GM12873 (cell line): ENCODE results near the gene FOXS1.

Experiments used
- TF ChIP-seq, protein P1 (sequence below): IDR thresholded peaks from 2 replicates; pipeline ENCODE4 v1.5.1; 2012; ENCODE audit warnings: low read depth, mild to moderate bottlenecking, moderate library complexity, low read length, control low read depth; ENCODE audit not compliant: insufficient read depth; ENCODE audit errors: missing control alignments

FOXS1 gene

DNA sequence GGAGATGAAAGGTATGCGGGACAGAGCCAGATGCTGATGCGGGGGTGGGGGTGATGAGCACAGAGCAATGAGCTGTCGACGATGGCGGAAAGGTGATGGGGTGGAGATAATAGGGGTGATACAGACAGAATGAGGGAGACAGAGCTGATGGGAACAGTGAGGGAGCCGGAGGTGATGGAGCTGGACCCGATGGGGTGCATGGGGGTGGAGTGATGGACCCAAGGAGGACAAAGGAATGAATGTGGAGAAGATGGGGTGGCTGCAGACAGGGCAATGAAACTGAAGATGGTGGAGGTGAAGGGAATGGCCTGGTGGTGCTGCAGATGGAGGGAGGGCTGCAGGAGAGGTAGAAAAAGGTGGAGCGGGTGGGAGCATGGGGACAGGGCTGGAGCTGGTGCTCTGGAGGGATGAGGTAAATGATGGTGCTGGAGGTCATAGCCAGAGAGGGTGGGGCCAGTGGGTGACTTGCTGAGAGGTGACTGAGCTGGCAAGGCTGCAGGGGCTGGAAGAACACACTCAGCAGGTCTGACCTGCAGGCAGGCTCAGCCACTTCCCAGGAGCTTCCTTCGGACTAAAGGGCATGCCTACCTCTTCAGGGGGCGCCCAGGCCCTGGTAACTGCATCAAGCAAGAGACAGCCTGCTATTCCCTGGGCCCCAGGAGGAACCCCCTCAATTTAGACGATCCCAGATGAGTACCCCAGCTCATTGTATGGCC is 6.0 kb upstream of the FOXS1 start:
- TF ChIP-seq, protein P1, sequence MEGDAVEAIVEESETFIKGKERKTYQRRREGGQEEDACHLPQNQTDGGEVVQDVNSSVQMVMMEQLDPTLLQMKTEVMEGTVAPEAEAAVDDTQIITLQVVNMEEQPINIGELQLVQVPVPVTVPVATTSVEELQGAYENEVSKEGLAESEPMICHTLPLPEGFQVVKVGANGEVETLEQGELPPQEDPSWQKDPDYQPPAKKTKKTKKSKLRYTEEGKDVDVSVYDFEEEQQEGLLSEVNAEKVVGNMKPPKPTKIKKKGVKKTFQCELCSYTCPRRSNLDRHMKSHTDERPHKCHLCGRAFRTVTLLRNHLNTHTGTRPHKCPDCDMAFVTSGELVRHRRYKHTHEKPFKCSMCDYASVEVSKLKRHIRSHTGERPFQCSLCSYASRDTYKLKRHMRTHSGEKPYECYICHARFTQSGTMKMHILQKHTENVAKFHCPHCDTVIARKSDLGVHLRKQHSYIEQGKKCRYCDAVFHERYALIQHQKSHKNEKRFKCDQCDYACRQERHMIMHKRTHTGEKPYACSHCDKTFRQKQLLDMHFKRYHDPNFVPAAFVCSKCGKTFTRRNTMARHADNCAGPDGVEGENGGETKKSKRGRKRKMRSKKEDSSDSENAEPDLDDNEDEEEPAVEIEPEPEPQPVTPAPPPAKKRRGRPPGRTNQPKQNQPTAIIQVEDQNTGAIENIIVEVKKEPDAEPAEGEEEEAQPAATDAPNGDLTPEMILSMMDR = no peak

DNA sequence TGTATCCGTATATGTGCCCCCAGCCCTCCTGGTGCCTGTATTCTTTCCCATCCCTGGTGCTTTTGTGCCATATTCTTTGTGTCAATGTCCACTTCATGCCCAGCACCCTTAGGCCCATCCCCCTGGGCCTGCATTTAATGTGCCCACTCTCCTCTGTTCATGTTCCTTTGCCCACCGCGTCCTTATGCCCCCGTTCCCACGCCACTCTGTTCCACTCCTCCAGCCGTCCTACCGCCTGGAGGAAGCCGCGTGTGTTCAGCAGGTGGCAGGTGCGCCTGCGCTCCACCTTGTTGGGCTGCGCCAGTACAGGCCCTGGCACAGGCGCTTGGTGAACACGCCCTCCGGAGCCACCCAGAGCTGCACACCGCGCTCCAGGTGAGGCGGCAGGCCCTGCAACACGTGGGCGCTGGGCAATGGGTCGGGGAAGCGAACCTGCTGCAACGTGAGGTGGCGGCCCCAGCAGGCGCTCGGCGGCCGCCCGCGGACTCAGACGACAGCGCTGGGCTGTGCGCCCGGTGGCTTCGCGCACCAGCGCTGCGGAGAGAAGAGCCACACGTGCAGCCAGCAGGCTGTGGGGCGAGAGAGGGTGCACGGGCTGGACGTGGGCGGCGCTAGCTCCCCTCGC is 4.0 kb upstream of the FOXS1 start:
- TF ChIP-seq, protein P1 = no peak

DNA sequence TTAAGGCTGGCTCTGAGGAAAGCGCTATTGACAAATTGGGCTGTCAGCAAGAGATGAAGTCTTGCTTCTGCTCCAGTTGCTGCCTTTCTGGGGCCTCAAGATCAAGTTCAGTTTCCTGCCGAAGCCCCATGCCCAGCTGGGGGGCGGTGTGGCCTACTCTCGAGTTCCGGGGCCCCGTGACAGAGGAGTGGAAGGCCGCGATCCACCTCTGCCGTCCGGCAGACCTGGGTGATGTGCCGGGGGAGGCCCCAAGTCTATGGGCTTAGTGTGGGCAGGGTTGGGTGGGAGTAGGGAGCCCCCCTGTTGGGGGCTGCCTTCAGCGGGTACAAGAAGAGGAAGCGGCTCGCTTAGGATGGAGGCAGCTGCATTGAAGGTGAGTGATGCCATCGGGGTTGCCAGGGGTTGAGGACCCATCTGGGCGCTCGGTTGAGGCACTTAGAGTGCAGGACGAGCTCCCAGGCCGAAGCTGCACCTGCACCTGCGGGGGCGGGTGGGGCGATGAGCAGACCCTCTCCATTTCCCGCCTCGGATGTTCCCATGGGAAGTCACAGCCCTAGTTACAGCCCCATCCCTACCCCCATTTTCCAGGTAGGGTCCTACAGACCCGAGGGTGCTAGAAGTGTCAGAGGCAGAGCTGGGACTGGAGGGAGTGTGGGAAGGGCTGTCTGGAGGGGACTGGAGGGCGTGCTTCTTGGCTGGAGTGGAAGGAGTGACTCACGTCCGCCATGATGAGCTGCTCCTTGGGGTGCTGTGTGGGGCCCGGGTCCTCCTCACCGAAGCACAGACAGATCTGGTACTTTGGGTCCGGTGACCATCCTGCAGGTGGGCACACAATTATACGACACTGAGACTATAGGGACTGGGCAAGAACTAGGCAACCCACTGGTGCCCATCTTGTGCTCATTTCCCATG is 2.9 kb upstream of the FOXS1 start:
- TF ChIP-seq, protein P1 = no peak

DNA sequence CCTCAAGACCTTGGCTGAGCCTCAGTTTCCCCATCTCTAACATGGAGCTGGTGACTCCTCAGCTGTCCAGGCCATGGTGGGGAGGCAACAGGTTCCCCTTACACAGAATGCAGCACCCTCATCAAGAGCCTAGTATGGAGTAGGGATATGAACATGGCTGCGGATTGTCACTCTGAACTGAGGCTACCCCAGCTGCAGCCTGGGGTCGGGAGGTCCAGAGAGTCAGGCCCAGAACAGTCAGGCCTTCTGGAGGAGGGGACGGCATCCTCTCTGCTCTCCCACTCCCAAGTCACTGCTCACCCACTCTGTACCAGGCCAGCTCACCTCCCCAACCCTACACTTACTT is 1.4 kb upstream of the FOXS1 start:
- TF ChIP-seq, protein P1 = no peak

DNA sequence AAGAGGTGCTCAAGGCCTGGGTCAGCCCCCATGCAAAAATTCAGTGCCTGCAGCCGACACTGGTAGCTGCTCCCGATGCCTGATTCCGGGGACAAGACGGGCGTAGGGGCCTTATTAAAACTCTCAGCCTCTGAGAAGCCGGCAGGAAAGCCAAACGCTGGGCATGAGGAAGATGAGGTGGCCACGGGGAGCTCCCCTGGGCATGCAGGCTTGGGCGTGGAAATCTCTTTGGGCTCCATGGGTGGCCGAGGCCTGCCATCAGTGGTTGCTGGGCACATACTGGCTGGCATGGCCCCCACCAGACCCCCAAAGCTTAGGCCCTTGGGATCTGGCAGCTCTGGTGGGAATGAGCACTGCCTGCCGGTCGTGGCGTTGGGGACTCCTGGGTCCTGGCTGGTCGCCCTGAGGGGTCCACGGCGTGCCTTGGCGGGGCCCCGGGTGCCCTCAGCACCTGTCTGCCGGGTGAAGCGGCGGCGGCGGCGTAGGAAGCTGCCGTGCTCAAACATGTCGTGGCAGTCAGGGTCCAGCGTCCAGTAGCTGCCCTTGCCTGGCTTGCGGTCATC is 586 bp downstream of the FOXS1 start:
- TF ChIP-seq, protein P1 = no peak

DNA sequence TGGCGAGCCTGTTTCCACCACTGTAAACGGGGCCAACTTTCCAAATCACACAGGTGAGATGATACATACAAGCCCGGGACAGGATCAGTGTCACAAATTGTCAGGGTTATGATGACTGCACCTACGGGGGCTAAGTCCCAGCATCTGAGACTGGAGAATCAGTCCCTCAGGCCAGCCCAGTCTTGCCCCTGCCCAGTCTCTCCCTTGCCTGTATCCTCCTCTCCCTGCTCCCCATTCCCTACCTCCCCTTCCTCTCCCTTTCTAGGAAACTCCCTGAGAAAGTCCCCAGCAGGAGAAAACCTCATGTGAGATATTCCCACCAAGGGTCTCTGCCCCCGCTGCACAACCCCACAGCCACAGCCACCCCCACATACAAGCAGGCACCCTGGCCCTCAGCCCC is 1.5 kb downstream of the FOXS1 start:
- TF ChIP-seq, protein P1 = no peak

DNA sequence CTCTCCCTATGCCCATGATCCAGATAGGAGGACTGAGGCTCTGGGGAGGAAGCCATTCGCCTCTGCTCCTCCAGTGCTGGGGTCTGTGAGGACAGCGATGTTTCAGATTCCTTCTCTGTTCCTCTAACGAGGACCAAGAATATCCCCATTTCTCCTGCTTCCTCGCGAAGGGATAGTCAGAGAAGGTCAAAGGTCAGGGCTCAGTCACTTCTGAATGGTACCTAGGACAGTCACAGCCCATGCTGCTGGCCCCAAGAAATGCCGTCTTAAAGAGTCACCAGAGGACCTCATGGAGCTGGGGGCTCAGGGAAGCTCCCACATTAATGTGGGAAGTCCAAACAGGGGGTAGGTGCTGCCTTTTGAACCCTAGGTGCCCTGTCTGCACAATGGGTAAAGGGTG is 2.1 kb downstream of the FOXS1 start:
- TF ChIP-seq, protein P1 = no peak
